Effector CD8-positive, alpha-beta T cell (primary cell): ENCODE data around the gene IL1RN.

Source experiments
- DNase-seq: peaks from one replicate; lab custom pipeline; 2025; lab: John Stamatoyannopoulos, UW

The IL1RN gene

GRCh38 chr2:113127646-113128570 lies 510 bp downstream of the IL1RN start:
- no peak for DNase-seq

GRCh38 chr2:113129519-113130078 lies 2.2 kb downstream of the IL1RN start:
- no peak for DNase-seq

DNA sequence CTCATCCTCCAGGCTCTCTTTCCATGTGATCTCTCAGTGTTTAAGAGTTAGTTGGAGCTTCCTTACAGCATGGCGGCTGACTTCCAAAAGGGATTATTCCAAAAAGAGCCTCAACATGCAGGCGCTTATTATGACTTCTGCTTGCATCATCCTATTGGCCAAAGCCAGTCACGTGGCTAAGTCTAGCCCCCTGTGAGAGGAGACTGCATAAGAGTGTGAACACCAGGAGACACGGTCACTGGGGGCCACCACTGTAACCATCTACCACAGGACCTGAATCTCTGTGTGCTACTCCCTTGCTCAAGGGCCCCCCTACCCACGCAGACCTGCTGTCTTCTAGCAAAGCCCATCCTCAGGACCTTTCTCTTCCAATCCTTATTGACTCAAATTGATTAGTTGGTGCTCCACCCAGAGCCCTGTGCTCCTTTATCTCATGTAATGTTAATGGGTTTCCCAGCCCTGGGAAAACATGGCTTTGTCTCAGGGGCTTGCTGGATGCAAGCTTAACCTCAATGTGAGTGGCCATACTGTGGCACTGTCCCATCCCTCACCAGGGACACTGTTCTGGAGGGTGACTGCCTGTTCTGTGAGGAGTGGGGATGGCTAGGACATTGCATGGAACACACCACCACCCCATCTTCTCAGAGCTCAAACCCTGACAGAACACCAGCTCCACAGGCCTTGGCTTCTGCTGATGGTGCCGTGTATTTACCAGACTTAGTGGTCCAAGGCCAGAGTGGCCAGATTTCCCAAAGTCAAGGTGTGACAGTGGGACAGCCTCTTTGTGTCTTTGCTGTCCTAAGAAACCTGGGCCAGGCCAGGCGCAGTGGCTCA lies 4.2 kb downstream of the IL1RN start:
- DNase-seq = no peak

DNA sequence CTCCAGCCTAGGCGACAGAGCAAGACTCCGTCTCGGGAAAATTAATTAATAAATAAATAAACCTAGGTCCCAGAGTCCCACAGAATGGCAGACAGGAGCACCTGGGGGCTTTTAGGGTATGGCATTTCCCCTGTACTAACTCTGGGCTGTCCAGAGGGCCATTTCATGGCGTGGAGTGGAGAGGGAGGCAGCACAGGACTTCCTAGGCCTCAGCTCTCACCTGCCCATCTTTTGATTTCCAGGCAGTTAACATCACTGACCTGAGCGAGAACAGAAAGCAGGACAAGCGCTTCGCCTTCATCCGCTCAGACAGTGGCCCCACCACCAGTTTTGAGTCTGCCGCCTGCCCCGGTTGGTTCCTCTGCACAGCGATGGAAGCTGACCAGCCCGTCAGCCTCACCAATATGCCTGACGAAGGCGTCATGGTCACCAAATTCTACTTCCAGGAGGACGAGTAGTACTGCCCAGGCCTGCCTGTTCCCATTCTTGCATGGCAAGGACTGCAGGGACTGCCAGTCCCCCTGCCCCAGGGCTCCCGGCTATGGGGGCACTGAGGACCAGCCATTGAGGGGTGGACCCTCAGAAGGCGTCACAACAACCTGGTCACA lies 5.1 kb downstream of the IL1RN start:
- DNase-seq = no peak

DNA sequence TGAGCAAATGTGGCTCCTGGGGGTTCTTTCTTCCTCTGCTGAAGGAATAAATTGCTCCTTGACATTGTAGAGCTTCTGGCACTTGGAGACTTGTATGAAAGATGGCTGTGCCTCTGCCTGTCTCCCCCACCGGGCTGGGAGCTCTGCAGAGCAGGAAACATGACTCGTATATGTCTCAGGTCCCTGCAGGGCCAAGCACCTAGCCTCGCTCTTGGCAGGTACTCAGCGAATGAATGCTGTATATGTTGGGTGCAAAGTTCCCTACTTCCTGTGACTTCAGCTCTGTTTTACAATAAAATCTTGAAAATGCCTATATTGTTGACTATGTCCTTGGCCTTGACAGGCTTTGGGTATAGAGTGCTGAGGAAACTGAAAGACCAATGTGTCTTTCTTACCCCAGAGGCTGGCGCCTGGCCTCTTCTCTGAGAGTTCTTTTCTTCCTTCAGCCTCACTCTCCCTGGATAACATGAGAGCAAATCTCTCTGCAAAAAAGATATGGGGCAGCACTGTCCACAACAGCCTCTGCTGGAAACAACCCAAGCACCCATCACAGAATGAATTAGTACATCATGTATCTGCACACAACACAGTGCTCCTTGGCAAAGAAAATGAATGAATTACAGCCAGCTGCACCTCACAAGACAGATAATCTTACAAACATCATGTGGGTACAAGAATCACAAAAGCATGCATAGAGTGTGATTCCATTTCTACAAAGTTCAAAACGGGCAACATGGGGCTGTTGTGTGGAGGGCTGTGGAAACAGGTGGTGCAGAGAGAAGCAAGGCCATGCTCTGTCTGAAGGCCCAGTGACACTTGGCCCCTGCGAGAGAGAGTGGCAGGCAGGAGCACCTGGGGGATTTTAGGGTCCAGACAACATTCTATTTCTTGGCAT lies 6.6 kb downstream of the IL1RN start:
- no peak for DNase-seq

DNA sequence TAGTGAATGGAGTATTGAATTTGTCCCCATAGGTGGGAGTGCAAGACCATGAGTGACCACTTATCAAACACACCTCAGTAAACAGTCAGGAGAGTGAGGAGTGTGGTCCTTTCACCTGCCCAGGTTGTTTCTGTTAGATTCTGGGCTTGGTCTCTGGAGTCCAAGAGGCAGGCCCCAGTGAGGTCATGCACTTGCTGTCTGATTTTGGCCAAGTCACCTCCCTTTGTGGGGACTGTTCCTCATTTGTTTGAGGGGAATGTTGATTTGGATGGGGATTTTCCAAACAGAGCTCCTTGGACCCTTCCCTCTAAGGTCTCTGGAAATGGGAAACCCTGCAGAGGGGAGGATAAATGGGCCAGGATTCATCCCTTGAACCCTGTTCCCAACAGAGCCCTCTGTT lies 7.3 kb downstream of the IL1RN start:
- DNase-seq = no peak

GRCh38 chr2:113135317-113135716 lies 7.9 kb downstream of the IL1RN start:
- DNase-seq = no peak

GRCh38 chr2:113136828-113137775 lies 9.7 kb downstream of the IL1RN start:
- no peak for DNase-seq

- no peak for DNase-seq
Measured at GRCh38 chr2:113137827-113138226, 10.4 kb downstream of the IL1RN start.

GRCh38 chr2:113138428-113139322 lies 11.3 kb downstream of the IL1RN start:
- peak; percentile 13 for DNase-seq

GRCh38 chr2:113141451-113141850 lies 14.1 kb downstream of the IL1RN start:
- DNase-seq = no peak

- DNase-seq = no peak
Measured at GRCh38 chr2:113142290-113142689, 14.9 kb downstream of the IL1RN start.

DNA sequence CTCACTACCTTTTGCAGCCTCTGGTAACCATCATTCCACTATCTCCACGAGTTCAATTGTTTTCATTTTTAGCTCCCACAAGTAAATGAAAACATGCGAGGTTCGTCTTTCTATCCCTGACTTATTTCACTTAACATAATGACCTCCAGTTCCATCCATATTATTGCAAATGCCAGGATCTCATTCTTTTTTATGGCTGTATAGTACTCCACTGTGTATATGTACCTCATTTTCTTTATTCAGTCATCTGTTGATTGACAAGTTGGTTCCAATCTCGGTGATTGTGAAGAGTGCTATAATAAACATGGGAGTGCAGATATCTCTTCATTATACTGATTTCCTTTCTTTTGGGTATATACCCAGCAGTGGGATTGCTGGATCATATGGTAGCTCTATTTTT lies 16.9 kb downstream of the IL1RN start:
- DNase-seq = no peak

DNA sequence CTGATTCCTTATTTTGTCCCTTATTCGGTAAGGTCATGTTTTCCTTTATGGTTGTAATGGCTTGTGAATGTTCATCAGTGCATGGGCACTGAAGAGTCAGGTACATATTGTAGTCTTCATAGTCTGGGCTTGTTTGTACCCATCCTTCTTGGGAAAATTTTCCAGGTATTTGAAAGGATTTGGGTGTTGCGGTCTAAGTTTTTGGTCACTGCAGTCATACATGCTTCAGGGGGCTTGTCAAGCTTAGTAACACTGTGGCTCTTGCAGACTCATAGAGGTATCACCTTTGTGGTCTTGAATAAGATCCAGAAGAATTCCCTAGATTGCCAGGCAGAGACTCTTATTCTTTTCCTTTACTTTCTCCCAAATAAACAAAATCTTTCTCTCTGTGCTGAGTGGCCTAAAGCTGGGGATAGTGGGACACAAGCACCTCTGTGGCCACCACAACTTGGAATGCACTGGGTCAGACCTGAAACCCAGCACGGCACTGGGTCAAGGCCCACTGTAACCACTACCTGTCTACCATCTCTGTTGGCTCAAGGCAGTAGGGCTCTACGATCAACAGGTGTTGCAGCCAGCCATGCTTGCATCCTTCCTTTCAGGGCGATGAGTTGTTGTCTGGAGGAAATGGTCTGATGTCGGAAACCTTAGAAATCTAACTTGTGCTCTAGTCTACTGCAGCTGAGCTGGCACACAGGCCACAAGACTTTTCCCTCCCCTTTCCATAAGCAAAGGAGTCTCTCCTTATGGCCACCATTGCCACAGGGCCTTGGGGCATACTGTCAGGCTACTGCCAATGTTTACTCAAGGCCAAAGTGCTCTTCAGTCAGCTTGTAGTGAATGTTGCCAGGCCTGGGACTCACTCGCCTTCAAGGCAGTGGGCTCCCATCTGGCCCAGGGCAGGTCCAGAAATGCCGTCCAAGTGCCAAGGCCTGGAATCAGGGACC lies 21.5 kb downstream of the IL1RN start:
- DNase-seq = no peak

DNA sequence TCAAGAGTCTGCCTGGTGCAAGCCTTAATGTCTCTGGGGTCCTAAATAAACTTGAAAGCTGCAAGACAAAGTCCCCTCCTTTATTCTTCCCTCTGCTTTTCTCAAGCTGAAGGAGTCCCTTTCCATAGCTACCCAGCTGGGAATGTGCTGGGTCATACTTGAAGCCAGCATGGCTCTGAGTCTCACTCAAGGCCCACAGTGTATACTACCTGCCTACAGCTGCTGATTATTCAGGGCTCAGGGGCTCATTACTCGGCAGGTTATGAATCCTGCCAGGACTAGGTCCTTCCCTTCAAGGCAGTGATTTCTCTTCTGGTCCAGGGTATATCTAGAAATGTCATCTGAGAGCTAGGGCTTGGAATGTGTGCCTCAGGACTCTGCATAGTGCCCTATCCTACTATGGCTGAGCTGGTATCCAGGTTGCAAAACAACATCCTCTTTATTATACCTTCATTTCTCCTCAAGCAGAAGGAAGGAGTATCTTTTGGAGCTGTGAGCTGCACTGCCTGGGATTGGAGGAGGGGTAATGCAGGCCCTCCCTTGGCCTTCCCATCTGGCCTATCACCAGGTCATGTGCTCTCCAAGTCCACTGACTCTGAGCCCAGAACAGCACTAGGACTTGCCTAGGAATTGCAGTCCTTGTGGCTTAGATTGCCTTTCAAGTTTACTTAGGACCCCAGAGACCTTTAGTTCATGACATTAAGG lies 22.3 kb downstream of the IL1RN start:
- DNase-seq = no peak

GRCh38 chr2:113150258-113150601 lies 22.8 kb downstream of the IL1RN start:
- DNase-seq = no peak

GRCh38 chr2:113155331-113155730 lies 27.9 kb downstream of the IL1RN start:
- DNase-seq = no peak
